Hypothalamus (tissue), 51 donors: Measurements from ENCODE around the gene KIAA1328.
"Not testable (repeated sequence)": the region's sequence is repeated elsewhere in the genome, so short reads cannot be mapped to it uniquely, and the experiment has no call there.

Source experiments
- DNase-seq, 51 donors: peaks; one replicate each; lab custom pipeline; 2025; lab: John Stamatoyannopoulos, UW

The KIAA1328 gene

GRCh38 chr18:36873826-36874225 lies 44.9 kb downstream of the KIAA1328 start:
- not testable (repeated sequence) for DNase-seq

- not testable (repeated sequence) for DNase-seq
Observed at GRCh38 chr18:36879796-36880195, 50.9 kb downstream of the KIAA1328 start.

- no peak for DNase-seq
Observed at GRCh38 chr18:36885981-36886380, 57.1 kb downstream of the KIAA1328 start.

DNA sequence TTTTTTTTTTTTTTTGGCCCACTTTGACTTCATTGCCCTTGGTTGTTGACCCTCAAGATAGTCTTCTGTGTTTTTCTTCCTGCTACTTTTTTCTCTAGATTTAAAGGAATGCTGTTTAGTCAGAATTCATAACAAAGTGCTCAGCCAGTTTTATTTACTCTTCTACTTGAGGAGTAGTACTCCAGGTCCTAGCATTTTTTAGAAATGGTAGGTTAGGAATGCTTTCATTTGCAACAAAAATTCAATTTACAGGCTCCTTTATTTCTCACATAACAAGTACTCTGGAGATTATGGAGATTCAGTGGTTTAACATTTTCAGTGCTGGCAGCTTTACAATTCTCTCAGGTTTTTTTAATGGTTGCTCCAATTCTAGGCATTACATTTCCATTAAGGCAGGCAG lies 58.2 kb downstream of the KIAA1328 start:
- DNase-seq, result no peak

DNA sequence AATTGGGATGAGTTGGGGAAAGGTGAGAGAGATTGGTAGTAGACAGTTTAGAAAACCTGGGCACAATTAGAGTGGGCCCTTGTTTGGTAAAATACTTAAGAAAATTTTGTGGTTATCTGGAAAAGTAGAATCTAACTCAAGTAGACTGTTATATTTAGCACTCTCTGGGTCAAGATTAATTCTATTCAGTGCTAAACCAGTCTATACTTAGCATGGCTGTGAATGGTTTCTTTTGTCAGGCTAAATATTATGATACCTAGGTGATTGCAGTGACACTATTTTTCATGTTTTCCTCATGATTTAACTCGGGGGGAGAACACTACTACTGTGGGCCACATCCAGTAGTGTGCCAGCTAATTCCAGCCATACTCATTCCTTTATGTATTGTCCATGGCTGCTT lies 58.9 kb downstream of the KIAA1328 start:
- DNase-seq, result no peak

- DNase-seq, result no peak
Observed at GRCh38 chr18:36888778-36889177, 59.9 kb downstream of the KIAA1328 start.

DNA sequence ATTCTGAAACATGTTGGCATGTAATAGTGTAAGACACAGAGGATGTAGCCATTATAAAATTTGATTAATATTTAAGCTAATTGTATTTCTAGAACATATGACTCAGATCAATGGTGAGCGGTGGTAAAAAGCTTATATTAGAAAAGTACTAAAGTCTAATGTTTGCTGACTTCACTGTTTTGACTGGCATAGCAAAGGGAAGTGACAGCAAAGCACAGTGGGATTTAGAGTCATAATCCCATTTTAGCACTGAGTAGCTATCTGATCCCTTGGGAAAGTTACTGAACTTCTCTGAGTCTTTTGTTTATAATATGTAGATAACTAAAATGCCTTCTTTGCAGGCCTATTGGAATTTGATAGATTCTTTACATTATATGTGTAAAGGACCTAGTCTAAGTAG lies 60.4 kb downstream of the KIAA1328 start:
- DNase-seq, result no peak

DNA sequence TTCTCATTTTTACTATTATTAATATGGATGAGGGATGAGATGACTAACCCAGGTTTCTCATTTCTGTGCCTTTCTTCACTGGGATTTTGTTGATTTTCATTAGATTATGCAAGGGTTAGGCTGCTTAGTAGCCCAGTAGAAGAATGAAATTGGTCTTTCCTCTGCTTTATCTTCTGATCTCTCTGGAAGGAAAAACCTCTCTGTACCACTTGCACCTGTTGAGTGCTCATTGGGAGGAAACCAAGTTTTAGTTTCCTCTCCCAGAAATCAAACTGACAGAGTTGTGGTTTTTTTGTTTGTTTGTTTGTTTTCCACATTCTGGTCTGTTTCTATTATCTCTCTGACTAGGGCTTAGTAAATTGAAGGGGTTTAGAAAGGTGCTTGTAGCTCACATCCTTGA lies 60.8 kb downstream of the KIAA1328 start:
- no peak for DNase-seq

- DNase-seq, result no peak
Observed at GRCh38 chr18:36890598-36890997, 61.7 kb downstream of the KIAA1328 start.

GRCh38 chr18:36893227-36893626 lies 64.3 kb downstream of the KIAA1328 start:
- DNase-seq, result no peak

DNA sequence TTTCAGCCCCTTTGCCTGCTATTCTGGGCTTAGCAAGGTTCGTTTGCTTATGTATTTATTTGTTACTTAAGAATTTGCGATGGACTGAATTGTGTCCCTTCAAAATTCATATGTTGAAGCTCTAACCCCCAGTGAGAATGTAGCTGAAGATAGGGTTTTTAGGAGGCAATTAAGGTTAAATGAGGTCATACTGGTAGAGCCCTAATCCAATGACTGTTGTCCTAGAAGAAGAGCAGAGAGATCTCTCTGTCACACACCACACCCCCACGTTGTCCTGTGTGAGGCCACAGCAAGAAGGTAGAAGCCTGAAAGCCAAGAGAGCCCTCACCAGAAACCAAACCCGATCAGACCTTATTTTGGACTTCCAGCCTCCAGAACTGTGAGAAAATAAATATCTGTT lies 66.7 kb downstream of the KIAA1328 start:
- DNase-seq, result no peak

- no peak for DNase-seq
Observed at GRCh38 chr18:36897253-36897652, 68.3 kb downstream of the KIAA1328 start.

DNA sequence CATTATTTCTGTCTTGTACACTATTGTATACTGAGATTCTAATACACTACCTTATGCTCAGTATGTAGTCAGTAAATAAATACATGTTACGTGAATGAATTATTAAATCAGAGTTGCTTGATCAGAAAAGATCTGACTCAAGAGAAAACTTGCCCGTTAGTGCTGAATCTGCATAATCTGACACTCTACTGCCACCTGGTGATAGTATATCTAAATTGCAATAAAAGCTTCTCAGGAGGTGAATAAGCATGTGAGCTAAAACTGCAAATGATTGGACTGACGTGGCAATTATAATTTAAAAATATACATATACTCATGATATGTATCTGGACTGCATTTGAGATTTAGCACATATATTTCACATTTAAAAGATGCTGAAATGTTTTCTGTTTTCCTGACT lies 70.4 kb downstream of the KIAA1328 start:
- no peak for DNase-seq

DNA sequence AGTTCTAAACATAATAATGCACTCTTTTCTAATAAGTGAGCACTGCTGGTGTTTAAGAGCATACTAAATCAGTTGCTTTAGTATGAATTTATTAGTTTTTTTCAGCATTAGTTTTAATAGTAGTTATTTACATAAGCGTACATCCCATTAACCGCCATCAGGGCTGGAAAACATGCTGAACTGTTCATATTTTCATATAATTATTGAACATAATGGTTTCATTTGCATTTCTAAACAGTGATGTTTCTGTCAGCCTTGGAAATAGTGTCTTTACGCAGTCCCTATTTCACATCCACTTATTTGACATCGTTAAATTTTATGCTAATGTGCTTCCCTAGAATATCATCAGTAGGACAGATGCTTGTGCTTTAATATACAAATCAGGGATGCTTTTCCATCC lies 71.5 kb downstream of the KIAA1328 start:
- DNase-seq, result no peak

- DNase-seq, result no peak
Observed at GRCh38 chr18:36901277-36901701, 72.4 kb downstream of the KIAA1328 start.

GRCh38 chr18:36903215-36903928 lies 74.4 kb downstream of the KIAA1328 start:
- no peak for DNase-seq

DNA sequence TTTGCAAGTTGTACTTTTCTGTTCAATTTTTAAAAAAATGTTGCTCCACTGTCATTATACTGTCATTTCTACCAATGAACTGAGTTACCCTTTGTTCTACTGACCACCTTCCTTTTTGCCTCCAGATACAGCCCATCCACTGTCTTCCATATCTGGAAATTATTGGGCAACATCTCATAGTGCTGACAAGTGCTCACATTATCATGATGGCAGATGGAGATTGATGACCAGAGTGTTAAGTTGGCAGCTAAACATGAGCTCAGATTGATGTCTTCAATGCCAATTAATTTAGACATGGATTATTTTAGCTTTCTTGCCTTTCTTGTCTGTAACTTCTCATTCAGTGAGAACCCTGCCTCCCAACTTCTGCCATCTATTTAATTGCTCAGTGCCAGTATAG lies 76.6 kb downstream of the KIAA1328 start:
- no peak for DNase-seq

DNA sequence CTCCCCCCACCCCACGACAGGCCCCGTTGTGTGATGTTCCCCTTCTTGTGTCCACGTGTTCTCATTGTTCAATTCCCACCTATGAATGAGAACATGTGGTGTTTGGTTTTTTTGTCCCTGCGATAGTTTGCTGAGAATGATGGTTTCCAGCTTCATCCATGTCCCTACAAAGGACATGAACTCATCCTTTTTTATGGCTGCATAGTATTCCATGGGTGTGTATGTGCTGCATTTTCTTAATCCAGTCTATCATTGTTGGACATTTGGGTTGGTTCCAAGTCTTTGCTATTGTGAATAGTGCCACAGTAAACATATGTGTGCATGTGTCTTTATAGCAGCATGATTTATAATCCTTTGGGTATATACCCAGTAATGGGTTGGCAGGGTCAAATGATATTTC lies 80.4 kb downstream of the KIAA1328 start:
- DNase-seq, result not testable (repeated sequence)

DNA sequence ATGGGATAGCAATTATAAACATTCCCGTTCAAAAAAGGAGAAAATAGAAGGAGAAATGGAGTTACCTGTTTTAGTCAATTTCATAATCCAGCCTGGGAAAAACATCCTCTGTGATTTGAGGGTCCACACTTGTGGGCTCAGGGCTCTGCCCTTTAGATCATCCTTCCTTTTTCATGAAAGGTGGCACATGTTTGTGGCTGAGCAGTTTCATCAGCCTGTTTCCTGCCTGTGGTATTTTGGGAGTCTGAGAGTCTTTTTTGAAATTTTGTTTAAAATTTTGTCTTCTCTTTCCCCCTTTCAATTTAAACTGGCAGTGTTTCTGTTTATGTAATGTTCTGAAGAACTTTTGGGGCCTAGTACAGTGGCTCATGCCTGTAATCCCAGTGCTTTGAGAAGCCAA lies 84.0 kb downstream of the KIAA1328 start:
- no peak for DNase-seq

DNA sequence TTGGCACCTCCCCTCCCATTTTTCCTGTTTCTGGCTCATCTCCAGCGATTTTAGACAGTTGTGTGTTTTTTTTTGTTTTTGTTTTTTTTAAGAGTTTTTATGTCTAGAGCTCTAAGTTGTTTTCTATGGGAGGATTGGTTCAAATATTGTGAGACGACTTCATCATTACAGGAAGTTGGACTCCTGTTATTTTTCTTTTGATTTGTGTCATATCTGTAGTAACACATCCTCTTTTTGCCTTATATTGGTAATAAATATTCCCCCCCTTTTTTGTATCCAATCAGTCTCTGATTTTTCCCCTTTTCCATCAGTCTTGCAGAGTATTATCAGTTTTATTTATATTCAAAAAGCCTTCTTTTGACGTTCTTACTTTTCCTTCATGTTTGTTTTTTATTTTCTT lies 89.0 kb downstream of the KIAA1328 start:
- no peak for DNase-seq

DNA sequence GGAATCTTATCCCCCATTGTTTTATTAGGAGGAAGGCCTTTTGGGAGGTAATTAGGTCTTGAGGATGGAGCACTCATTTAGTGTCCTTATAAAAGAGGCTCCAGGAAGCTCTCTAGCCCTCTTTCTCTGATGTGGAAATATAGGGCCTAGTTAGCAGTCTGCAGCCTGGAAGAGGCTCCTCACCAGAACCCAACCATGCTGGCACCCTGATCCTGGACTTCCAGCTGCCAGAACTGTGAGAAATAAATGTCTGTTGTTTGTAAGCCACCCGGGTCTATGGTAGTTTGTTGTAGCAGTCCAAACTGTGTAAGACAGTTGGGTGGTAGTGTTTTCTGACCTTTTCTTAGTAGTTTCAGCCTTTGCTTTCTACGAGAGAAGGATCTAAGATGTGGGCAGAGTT lies 100.7 kb downstream of the KIAA1328 start:
- no peak for DNase-seq

GRCh38 chr18:36931106-36931505 lies 102.2 kb downstream of the KIAA1328 start:
- DNase-seq, result no peak

DNA sequence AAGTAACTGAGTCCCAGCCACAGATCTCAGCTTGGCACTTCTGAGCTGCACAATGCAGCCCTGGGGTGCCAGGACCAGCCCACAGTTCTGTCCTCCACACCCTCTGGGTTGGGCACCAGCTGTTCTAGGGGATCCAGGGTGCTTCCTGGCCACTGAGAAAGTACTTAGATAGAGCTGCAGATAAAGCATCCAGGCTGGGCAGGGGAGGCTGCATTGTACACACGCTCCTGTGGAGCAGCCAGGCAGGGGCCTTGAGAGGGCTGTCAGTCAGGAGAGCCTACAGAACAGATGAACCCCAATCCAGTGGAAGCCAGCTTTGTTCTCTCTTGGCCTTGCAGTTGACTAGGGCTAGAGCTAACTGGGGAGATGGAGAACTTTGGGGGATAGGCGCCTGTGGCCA lies 104.6 kb downstream of the KIAA1328 start:
- no peak for DNase-seq
